WTC11 (cell line): ENCODE measurements around the gene AKAP10. TPM values are rescaled to one million over a fixed set of nuclear protein-coding genes. Genes with fewer than 3 reads are reported as not detected.

Experiments used
- ATAC-seq: fragments of 200-7000 bp; cut with Tn5 transposase; 2 replicates; pipeline ENCODE4 v1.10.0; 2021; ENCODE audit warnings: mild to moderate bottlenecking, moderate library complexity
- CTCF ChIA-PET: fragments of 300-600 bp; sonication (Branson Sonifier 250); formaldehyde crosslinking; loops from one replicate; lab custom pipeline; 2021; ENCODE audit warnings: antibody characterized with exemption; lab: Charles Lee
- POLR2A ChIA-PET: fragments of 350-600 bp; sonication (Branson Sonifier 250); formaldehyde crosslinking; loops from one replicate; lab custom pipeline; 2021; ENCODE audit warnings: antibody characterized with exemption; lab: Charles Lee
- DNase-seq: peaks from one replicate; pipeline ENCODE4 v3.0.0; 2021; ENCODE audit warnings: low spot score
- H3K27ac Mint-ChIP-seq: 2 replicates; pipeline ENCODE4 v1.8.0; 2021; ENCODE audit warnings: mixed read lengths
- H3K27me3 Mint-ChIP-seq: 2 replicates; pipeline ENCODE4 v1.8.0; 2021; ENCODE audit warnings: low read depth, mild to moderate bottlenecking, moderate library complexity, mixed read lengths
- H3K36me3 Mint-ChIP-seq: 2 replicates; pipeline ENCODE4 v1.8.0; 2021; ENCODE audit warnings: mixed read lengths
- H3K4me1 Mint-ChIP-seq: 2 replicates; pipeline ENCODE4 v1.8.0; 2022; ENCODE audit warnings: mixed read lengths
- H3K4me3 Mint-ChIP-seq: 2 replicates; pipeline ENCODE4 v1.8.0; 2021; ENCODE audit warnings: mild to moderate bottlenecking, moderate library complexity, mixed read lengths
- H3K9me3 Mint-ChIP-seq: 2 replicates; pipeline ENCODE4 v1.8.0; 2021; ENCODE audit warnings: mixed read lengths
- ATF6 ChIP-seq: sonication (generic); formaldehyde crosslinking; IDR thresholded peaks from 2 replicates; pipeline ENCODE4 v1.8.1; 2023; ENCODE audit warnings: mild to moderate bottlenecking, missing genetic modification reagents
- CDX4 ChIP-seq: fragments of 250-450 bp; sonication (Bioruptor Pico); IDR thresholded peaks from 2 replicates; pipeline ENCODE4 v1.9.0; 2021; ENCODE audit warnings: moderate library complexity, mild to moderate bottlenecking, inconsistent platforms, borderline replicate concordance
- E2F1 ChIP-seq: sonication (generic); formaldehyde crosslinking; IDR thresholded peaks from 2 replicates; pipeline ENCODE4 v1.8.0; 2022; ENCODE audit warnings: mild to moderate bottlenecking, missing genetic modification reagents
- HMGXB4 ChIP-seq: sonication (generic); formaldehyde crosslinking; IDR thresholded peaks from 2 replicates; pipeline ENCODE4 v1.8.1; 2023; ENCODE audit warnings: mild to moderate bottlenecking, moderate library complexity, missing genetic modification reagents
- IRF2 ChIP-seq: sonication (generic); formaldehyde crosslinking; IDR thresholded peaks from 2 replicates; pipeline ENCODE4 v1.8.0; 2022; ENCODE audit warnings: low read depth, missing genetic modification reagents, borderline replicate concordance
- JUN ChIP-seq: sonication (generic); formaldehyde crosslinking; IDR thresholded peaks from 2 replicates; pipeline ENCODE4 v1.8.0; 2023; ENCODE audit warnings: mild to moderate bottlenecking, missing genetic modification reagents
- MLX ChIP-seq: sonication (generic); formaldehyde crosslinking; IDR thresholded peaks from 2 replicates; pipeline ENCODE4 v1.8.1; 2023; ENCODE audit warnings: mild to moderate bottlenecking, missing genetic modification reagents, moderate library complexity
- NFATC4 ChIP-seq: fragments of 250-450 bp; sonication (Bioruptor Pico); IDR thresholded peaks from 2 replicates; pipeline ENCODE4 v1.9.0; 2021; ENCODE audit warnings: mild to moderate bottlenecking
- NR1H2 ChIP-seq: sonication (generic); formaldehyde crosslinking; IDR thresholded peaks from 2 replicates; pipeline ENCODE4 v1.9.0; 2021; ENCODE audit warnings: mild to moderate bottlenecking, moderate library complexity, missing genetic modification reagents
- PRDM15 ChIP-seq: sonication (generic); formaldehyde crosslinking; IDR thresholded peaks from 2 replicates; pipeline ENCODE4 v1.8.0; 2022; ENCODE audit warnings: missing genetic modification reagents
- PRRX2 ChIP-seq: fragments of 250-450 bp; sonication (Bioruptor Pico); IDR thresholded peaks from 2 replicates; pipeline ENCODE4 v1.8.0; 2021; ENCODE audit warnings: mild to moderate bottlenecking
- RELA ChIP-seq: sonication (generic); formaldehyde crosslinking; IDR thresholded peaks from 2 replicates; pipeline ENCODE4 v1.8.1; 2022; ENCODE audit warnings: missing genetic modification reagents, mild to moderate bottlenecking, borderline replicate concordance
- USF1 ChIP-seq: sonication (generic); formaldehyde crosslinking; IDR thresholded peaks from 2 replicates; pipeline ENCODE4 v1.8.0; 2022; ENCODE audit warnings: mild to moderate bottlenecking, missing genetic modification reagents
- ZMAT4 ChIP-seq: fragments of 250-450 bp; sonication (Bioruptor Pico); IDR thresholded peaks from 2 replicates; pipeline ENCODE4 v1.9.0; 2021; ENCODE audit warnings: mild to moderate bottlenecking
- ZNF232 ChIP-seq: sonication (generic); formaldehyde crosslinking; IDR thresholded peaks from 2 replicates; pipeline ENCODE4 v1.8.0; 2022; ENCODE audit warnings: mild to moderate bottlenecking, missing genetic modification reagents
- ZNF317 ChIP-seq: sonication (generic); formaldehyde crosslinking; IDR thresholded peaks from 2 replicates; pipeline ENCODE4 v1.8.1; 2023; ENCODE audit warnings: low read depth, mild to moderate bottlenecking, moderate library complexity, missing genetic modification reagents, borderline replicate concordance
- total RNA-seq: library from RNA; stranded (reverse); gene quantifications from 3 replicates; pipeline ENCODE4 v1.2.3, GENCODE V29; 2021

AKAP10 gene
- total RNA-seq, 1 experiment from 2014 or later = 29.9 TPM

- DNase-seq = no peak
- TF ChIP-seq ZMAT4 (CRISPR knock-in tag) = no peak
- TF ChIP-seq CDX4 = no peak
- TF ChIP-seq USF1 (CRISPR knock-in tag) = no peak
- TF ChIP-seq NR1H2 (CRISPR knock-in tag) = no peak
- TF ChIP-seq RELA (CRISPR knock-in tag) = no peak
- TF ChIP-seq JUN = no peak
- no peak for TF ChIP-seq NFATC4
- no peak for TF ChIP-seq MLX
- no peak for TF ChIP-seq HMGXB4 (CRISPR knock-in tag)
- TF ChIP-seq PRRX2 (CRISPR knock-in tag) = no peak
- TF ChIP-seq E2F1 (CRISPR knock-in tag) = no peak
- no peak for TF ChIP-seq ATF6 (CRISPR knock-in tag)
- TF ChIP-seq PRDM15 = no peak
- no peak for TF ChIP-seq ZNF232 (CRISPR knock-in tag)
- TF ChIP-seq IRF2 = no peak
- no peak for TF ChIP-seq ZNF317 (CRISPR knock-in tag)
- Mint-ChIP-seq H3K4me3 (no peak overlapping the region), H3K36me3 (peaks cover 62% of the 10 kb centered on the region), H3K9me3 (no peaks in the 10 kb centered on the region), H3K27me3 (no peaks in the 10 kb centered on the region), H3K4me1 (peaks cover 33% of the 10 kb centered on the region), H3K27ac (peak overlapping the region; percentile 1; the same call in 1 of the 2 replicates)
- POLR2A ChIA-PET = no interaction called here
- ATAC-seq = no peak
- CTCF ChIA-PET = no interaction called here
Observed at GRCh38 chr17:19945009-19945626, 32.5 kb downstream of the AKAP10 start.
